WI38 (cell line): ENCODE data around the gene ARHGAP9.

Experiments
- H3K4me3 ChIP-seq: 2 replicates; pipeline ENCODE4 v1.5.1; 2011; ENCODE audit warnings: low read depth, mild to moderate bottlenecking, control low read depth, low read length
- TF ChIP-seq, protein P1 (sequence below): IDR thresholded peaks from 2 replicates; pipeline ENCODE4 v1.5.1; 2012; ENCODE audit warnings: low read depth, mild to moderate bottlenecking, control low read depth, low read length

Gene ARHGAP9

DNA sequence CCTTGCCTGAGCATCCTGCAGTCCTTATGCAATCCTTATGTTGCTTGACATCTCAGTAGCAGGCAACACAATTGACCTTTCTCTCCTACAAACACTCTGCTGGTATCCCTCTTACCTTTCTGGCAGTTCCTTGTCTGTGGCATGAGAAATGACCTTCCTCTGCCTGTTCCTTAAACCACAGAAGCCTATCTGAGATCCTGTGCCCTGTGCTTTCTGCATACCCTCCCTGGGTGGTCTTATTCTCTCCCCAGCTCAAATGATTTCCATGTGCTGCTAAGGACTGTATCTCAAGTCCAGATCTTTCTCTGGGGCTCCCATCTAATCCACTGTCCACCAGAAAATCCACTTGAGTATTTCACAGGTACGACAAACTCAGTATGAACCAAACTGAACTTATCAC is 2.0 kb upstream of the ARHGAP9 start:
- TF ChIP-seq, protein P1, sequence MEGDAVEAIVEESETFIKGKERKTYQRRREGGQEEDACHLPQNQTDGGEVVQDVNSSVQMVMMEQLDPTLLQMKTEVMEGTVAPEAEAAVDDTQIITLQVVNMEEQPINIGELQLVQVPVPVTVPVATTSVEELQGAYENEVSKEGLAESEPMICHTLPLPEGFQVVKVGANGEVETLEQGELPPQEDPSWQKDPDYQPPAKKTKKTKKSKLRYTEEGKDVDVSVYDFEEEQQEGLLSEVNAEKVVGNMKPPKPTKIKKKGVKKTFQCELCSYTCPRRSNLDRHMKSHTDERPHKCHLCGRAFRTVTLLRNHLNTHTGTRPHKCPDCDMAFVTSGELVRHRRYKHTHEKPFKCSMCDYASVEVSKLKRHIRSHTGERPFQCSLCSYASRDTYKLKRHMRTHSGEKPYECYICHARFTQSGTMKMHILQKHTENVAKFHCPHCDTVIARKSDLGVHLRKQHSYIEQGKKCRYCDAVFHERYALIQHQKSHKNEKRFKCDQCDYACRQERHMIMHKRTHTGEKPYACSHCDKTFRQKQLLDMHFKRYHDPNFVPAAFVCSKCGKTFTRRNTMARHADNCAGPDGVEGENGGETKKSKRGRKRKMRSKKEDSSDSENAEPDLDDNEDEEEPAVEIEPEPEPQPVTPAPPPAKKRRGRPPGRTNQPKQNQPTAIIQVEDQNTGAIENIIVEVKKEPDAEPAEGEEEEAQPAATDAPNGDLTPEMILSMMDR, result no peak
- no peak overlapping the region for H3K4me3 ChIP-seq

- H3K4me3 ChIP-seq, result no peak overlapping the region
- TF ChIP-seq, protein P1, result no peak
Observed at GRCh38 chr12:57479043-57479375, 657 bp downstream of the ARHGAP9 start.

DNA sequence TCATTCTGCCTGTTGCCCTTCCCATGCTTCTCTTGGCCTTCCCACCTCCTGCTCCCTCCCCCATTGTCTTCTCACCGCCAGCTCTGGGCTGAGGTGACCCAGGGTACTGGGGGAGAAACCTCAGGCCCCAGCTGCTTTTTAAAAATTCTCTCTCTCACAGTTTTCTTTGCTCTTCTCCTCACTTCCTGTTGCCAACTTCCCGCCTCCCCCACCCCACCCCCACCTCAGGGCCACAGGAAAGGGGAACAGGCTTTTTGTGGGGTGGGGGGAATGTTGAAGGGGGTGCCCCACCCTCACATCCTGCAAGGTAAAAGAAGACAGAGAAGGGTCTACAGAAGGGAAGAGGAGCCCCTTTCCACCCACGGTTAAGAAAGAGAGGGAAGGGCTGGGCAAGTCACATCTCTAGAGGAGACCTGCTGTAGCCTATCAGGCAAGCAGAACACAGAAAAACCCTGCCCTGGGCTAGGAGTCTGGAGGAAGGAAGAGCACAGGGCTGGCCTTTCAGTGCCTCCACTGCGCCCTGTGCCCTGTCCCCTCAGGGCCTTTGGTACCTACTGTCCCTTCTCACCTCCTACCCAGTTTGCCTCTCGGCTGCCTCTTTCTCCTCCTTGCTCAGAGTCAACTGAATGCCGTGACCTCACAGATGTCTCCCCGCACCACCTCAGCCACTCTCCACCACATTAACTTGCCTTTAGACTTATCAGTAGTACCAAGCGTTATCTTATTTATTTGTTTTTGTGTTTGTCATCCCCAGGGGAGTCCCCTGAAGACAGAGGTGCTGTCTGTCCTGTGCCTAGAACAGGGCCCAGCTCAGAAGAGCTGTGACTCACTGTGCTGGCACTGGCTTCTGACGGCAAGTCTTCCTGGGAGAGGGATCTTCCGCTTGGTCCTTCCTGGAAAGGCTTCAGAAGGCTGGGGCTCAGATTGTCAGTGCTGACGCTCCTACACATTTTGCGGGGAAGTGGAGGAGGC is 1.7 kb downstream of the ARHGAP9 start:
- no peak overlapping the region for H3K4me3 ChIP-seq
- TF ChIP-seq, protein P1, result no peak

GRCh38 chr12:57476993-57477709 is 2.5 kb downstream of the ARHGAP9 start:
- TF ChIP-seq, protein P1, result no peak
- H3K4me3 ChIP-seq, result no peak overlapping the region

DNA sequence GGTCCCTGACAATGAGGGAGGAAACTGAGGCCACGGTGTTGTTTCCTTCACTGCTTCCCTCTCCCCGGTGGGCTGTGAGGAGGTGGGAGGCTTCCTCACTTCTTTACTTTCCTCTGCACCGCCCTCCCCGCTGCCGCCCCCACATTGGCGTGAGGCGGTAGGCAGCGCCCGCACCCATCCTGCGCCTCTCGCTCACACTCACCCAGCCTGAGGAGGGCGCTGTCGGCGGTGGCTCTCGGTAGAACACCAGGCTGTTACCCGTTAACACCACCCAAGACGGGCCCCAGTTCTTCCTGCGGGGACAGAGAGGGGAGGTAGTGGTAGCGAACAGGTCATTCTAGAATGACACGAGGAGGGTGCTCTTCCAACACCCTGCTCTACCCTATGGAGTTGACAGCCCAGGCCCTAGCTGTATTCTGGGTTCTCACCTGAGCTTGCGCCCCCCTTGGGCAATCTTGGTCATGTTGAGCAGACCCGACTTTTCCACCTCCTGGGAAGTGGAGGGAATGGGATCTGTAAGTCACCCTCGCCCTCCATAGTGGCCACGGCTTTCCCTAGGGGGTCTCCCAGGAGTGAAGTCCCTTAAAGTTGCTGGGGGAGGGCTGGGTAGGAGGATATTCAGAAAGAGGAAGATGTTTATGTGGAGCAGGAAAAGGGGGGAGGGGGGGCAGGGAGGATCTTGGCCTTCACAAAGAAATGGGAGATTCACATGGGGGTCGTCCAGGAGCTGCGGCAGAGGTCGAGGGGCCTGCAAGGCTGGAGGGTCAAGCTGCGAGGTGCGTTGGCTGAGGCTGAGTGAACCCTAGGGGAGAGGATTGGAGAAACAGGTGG is 3.3 kb downstream of the ARHGAP9 start:
- H3K4me3 ChIP-seq, result no peak overlapping the region
- TF ChIP-seq, protein P1, result no peak

- peak overlapping the region; percentile 17; the same call in 1 of the 2 replicates for H3K4me3 ChIP-seq
- TF ChIP-seq, protein P1, result no peak
Observed at GRCh38 chr12:57475271-57476161, 4.2 kb downstream of the ARHGAP9 start.
